SK-N-SH treated with all-trans-retinoic acid at 6 μM for 48 hours (cell line): ENCODE data around the gene KCNMA1.

ENCODE experiments used
- ATAC-seq: fragments of 200-7000 bp; cut with Tn5 transposase; 3 replicates; pipeline ENCODE4 v1.9.1; 2020; ENCODE audit warnings: mild to moderate bottlenecking, moderate library complexity
- ARNTL ChIP-seq: fragments of 450-650 bp; formaldehyde crosslinking; IDR thresholded peaks from 2 replicates; pipeline ENCODE4 v1.5.0; 2020; ENCODE audit warnings: low read depth, mild to moderate bottlenecking, moderate library complexity, borderline replicate concordance
- BACH2 ChIP-seq: fragments of 250-450 bp; sonication (Bioruptor Pico); IDR thresholded peaks from 2 replicates; pipeline ENCODE4 v1.9.0; 2021; ENCODE audit warnings: mild to moderate bottlenecking, borderline replicate concordance
- CSDC2 ChIP-seq: fragments of 250-450 bp; sonication (Bioruptor Pico); IDR thresholded peaks from 2 replicates; pipeline ENCODE4 v1.5.0; 2020; ENCODE audit warnings: mild to moderate bottlenecking, moderate library complexity
- CSRNP3 ChIP-seq: fragments of 250-450 bp; sonication (Bioruptor Pico); IDR thresholded peaks from 2 replicates; pipeline ENCODE4 v1.5.1; 2021; ENCODE audit warnings: mild to moderate bottlenecking, moderate library complexity
- ESRRG ChIP-seq: fragments of 250-450 bp; sonication (Bioruptor Pico); IDR thresholded peaks from 2 replicates; pipeline ENCODE4 v1.6.1; 2021; ENCODE audit warnings: mild to moderate bottlenecking
- GLIS3 ChIP-seq: fragments of 250-450 bp; sonication (Bioruptor Pico); IDR thresholded peaks from 2 replicates; pipeline ENCODE4 v1.5.0; 2020; ENCODE audit warnings: mild to moderate bottlenecking, moderate library complexity
- ISL1 ChIP-seq: fragments of 250-450 bp; sonication (Bioruptor Pico); IDR thresholded peaks from 2 replicates; pipeline ENCODE4 v2.1.2; 2022; ENCODE audit warnings: mild to moderate bottlenecking, moderate library complexity
- OSR1 ChIP-seq: fragments of 250-450 bp; sonication (Bioruptor Pico); IDR thresholded peaks from 2 replicates; pipeline ENCODE4 v1.8.0; 2022; ENCODE audit warnings: moderate library complexity, mild to moderate bottlenecking, inconsistent platforms
- PPARA ChIP-seq: fragments of 250-450 bp; sonication (Bioruptor Pico); IDR thresholded peaks from 2 replicates; pipeline ENCODE4 v1.5.0; 2020; ENCODE audit warnings: mild to moderate bottlenecking, borderline replicate concordance
- RARB ChIP-seq: fragments of 250-450 bp; sonication (Bioruptor Pico); IDR thresholded peaks from 2 replicates; pipeline ENCODE4 v1.8.0; 2021; ENCODE audit warnings: mild to moderate bottlenecking, moderate library complexity
- SNAI2 ChIP-seq: fragments of 250-450 bp; sonication (Bioruptor Pico); IDR thresholded peaks from 2 replicates; pipeline ENCODE4 v1.5.0; 2020; ENCODE audit warnings: mild to moderate bottlenecking, moderate library complexity
- TCF4 ChIP-seq: fragments of 250-450 bp; sonication (Bioruptor Pico); IDR thresholded peaks from 2 replicates; pipeline ENCODE4 v1.8.0; 2021; ENCODE audit warnings: mild to moderate bottlenecking, moderate library complexity, borderline replicate concordance
- TOX ChIP-seq: fragments of 250-450 bp; sonication (Bioruptor Pico); IDR thresholded peaks from 2 replicates; pipeline ENCODE4 v1.8.0; 2021; ENCODE audit warnings: mild to moderate bottlenecking, moderate library complexity, borderline replicate concordance
- ZC3H10 ChIP-seq: fragments of 250-450 bp; sonication (Bioruptor Pico); IDR thresholded peaks from 2 replicates; pipeline ENCODE4 v1.5.1; 2021; ENCODE audit warnings: mild to moderate bottlenecking, moderate library complexity
- ZFP30 ChIP-seq: fragments of 450-650 bp; formaldehyde crosslinking; IDR thresholded peaks from 2 replicates; pipeline ENCODE4 v1.5.0; 2022; ENCODE audit warnings: mild to moderate bottlenecking, moderate library complexity
- ZNF565 ChIP-seq: fragments of 450-650 bp; formaldehyde crosslinking; conservative IDR thresholded peaks from 2 replicates; pipeline ENCODE4 v1.5.0; 2020; ENCODE audit warnings: low read depth, mild to moderate bottlenecking, moderate library complexity
- ZNF8 ChIP-seq: fragments of 450-650 bp; formaldehyde crosslinking; IDR thresholded peaks from 2 replicates; pipeline ENCODE4 v1.5.0; 2020; ENCODE audit warnings: mild to moderate bottlenecking, moderate library complexity
- TF ChIP-seq, protein P1 (sequence below): fragments of 250-450 bp; sonication (Bioruptor Pico); IDR thresholded peaks from 2 replicates; pipeline ENCODE4 v1.8.0; 2021; ENCODE audit warnings: low read depth, mild to moderate bottlenecking, moderate library complexity, borderline replicate concordance
- TF ChIP-seq, protein P2 (sequence below): fragments of 250-450 bp; sonication (Bioruptor Pico); IDR thresholded peaks from 2 replicates; pipeline ENCODE4 v1.5.1; 2020; ENCODE audit warnings: low read depth, mild to moderate bottlenecking, moderate library complexity
- TF ChIP-seq, protein P3 (sequence below): fragments of 250-450 bp; sonication (Bioruptor Pico); IDR thresholded peaks from 2 replicates; pipeline ENCODE4 v1.5.0; 2020; ENCODE audit warnings: mild to moderate bottlenecking, moderate library complexity

KCNMA1 gene

DNA sequence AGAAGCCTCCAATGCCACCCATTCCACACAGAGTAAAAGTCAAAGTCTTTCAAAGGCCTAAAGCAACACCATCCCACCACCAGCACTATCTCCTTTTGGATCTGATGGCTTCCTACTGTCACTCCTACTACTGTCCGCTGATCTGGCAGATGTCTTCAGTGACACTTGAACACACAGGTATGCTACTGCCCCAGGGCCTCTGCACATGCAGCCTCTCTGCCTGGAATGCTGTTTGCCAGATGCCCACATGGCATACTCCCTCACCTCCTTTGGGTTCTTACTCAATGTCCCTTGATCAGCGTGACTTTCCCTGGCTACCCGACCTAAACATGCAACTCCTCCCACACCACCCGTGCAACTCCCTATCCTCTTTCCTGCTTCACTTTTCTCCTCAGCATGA is 512.4 kb downstream of the KCNMA1 start:
- TF ChIP-seq ARNTL (CRISPR knock-in tag): no peak
- TF ChIP-seq RARB: no peak
- no peak for TF ChIP-seq CSRNP3 (CRISPR knock-in tag)
- TF ChIP-seq CSDC2: no peak
- no peak for ATAC-seq

GRCh38 chr10:77123330-77123729 is 514.3 kb downstream of the KCNMA1 start:
- no peak for ATAC-seq
- TF ChIP-seq, protein P1, sequence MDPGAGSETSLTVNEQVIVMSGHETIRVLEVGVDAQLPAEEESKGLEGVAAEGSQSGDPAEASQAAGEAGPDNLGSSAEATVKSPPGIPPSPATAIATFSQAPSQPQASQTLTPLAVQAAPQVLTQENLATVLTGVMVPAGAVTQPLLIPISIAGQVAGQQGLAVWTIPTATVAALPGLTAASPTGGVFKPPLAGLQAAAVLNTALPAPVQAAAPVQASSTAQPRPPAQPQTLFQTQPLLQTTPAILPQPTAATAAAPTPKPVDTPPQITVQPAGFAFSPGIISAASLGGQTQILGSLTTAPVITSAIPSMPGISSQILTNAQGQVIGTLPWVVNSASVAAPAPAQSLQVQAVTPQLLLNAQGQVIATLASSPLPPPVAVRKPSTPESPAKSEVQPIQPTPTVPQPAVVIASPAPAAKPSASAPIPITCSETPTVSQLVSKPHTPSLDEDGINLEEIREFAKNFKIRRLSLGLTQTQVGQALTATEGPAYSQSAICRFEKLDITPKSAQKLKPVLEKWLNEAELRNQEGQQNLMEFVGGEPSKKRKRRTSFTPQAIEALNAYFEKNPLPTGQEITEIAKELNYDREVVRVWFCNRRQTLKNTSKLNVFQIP (CRISPR knock-in tag): no peak
- TF ChIP-seq SNAI2 (CRISPR knock-in tag): no peak
- TF ChIP-seq BACH2 (CRISPR knock-in tag): no peak
- TF ChIP-seq ISL1 (CRISPR knock-in tag): no peak
- TF ChIP-seq CSRNP3 (CRISPR knock-in tag): no peak
- no peak for TF ChIP-seq PPARA
- no peak for TF ChIP-seq TCF4 (CRISPR knock-in tag)
- TF ChIP-seq, protein P2, sequence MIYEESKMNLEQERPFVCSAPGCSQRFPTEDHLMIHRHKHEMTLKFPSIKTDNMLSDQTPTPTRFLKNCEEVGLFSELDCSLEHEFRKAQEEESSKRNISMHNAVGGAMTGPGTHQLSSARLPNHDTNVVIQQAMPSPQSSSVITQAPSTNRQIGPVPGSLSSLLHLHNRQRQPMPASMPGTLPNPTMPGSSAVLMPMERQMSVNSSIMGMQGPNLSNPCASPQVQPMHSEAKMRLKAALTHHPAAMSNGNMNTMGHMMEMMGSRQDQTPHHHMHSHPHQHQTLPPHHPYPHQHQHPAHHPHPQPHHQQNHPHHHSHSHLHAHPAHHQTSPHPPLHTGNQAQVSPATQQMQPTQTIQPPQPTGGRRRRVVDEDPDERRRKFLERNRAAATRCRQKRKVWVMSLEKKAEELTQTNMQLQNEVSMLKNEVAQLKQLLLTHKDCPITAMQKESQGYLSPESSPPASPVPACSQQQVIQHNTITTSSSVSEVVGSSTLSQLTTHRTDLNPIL: no peak
- no peak for TF ChIP-seq TOX (CRISPR knock-in tag)
- no peak for TF ChIP-seq ZC3H10 (CRISPR knock-in tag)
- TF ChIP-seq CSDC2: no peak
- TF ChIP-seq GLIS3 (CRISPR knock-in tag): no peak
- TF ChIP-seq ZNF565 (CRISPR knock-in tag): no peak
- no peak for TF ChIP-seq OSR1 (CRISPR knock-in tag)
- TF ChIP-seq, protein P3, sequence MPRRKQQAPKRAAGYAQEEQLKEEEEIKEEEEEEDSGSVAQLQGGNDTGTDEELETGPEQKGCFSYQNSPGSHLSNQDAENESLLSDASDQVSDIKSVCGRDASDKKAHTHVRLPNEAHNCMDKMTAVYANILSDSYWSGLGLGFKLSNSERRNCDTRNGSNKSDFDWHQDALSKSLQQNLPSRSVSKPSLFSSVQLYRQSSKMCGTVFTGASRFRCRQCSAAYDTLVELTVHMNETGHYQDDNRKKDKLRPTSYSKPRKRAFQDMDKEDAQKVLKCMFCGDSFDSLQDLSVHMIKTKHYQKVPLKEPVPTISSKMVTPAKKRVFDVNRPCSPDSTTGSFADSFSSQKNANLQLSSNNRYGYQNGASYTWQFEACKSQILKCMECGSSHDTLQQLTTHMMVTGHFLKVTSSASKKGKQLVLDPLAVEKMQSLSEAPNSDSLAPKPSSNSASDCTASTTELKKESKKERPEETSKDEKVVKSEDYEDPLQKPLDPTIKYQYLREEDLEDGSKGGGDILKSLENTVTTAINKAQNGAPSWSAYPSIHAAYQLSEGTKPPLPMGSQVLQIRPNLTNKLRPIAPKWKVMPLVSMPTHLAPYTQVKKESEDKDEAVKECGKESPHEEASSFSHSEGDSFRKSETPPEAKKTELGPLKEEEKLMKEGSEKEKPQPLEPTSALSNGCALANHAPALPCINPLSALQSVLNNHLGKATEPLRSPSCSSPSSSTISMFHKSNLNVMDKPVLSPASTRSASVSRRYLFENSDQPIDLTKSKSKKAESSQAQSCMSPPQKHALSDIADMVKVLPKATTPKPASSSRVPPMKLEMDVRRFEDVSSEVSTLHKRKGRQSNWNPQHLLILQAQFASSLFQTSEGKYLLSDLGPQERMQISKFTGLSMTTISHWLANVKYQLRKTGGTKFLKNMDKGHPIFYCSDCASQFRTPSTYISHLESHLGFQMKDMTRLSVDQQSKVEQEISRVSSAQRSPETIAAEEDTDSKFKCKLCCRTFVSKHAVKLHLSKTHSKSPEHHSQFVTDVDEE (CRISPR knock-in tag): no peak
- no peak for TF ChIP-seq ARNTL (CRISPR knock-in tag)

DNA sequence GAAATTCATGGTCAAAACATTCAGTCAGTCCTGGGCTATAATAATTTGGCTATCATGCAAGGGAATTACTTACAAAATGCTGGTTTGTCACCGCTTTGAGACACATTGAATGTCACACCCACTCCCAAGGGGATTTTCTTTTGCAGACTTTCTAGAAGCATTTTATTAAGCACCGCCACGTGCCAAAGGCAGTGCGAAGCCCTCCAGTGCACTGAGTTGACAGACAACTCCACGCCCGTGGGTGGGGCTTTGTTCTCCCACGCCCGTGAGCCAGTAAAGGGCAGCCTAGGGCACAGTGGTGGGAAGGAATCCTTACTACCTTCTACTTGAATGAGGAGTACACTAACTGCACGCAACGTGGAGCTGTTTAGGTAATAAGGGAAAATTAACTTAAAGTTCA is 515.8 kb downstream of the KCNMA1 start:
- TF ChIP-seq TCF4 (CRISPR knock-in tag): no peak
- TF ChIP-seq, protein P2: no peak
- no peak for TF ChIP-seq GLIS3 (CRISPR knock-in tag)
- TF ChIP-seq CSRNP3 (CRISPR knock-in tag): no peak
- TF ChIP-seq RARB: no peak
- no peak for TF ChIP-seq ESRRG (CRISPR knock-in tag)
- no peak for TF ChIP-seq ZFP30 (CRISPR knock-in tag)
- TF ChIP-seq, protein P1 (CRISPR knock-in tag): no peak
- TF ChIP-seq PPARA: no peak
- no peak for TF ChIP-seq ZNF8 (CRISPR knock-in tag)
- ATAC-seq: no peak
